NT2/D1 (cell line): ENCODE data around the gene TOR4A.
A peak's percentile ranks its signal among the peaks of the same experiment; 100 is the strongest.

ENCODE experiments used
- DNase-seq: peaks from one replicate; pipeline ENCODE4 v3.0.0-alpha.2; 2011; ENCODE audit warnings: low read depth, low spot score
- H3K27me3 ChIP-seq: 2 replicates; pipeline ENCODE4 v1.6.0; 2011; ENCODE audit warnings: mild to moderate bottlenecking; ENCODE audit not compliant: insufficient read length, insufficient read depth
- H3K36me3 ChIP-seq: 2 replicates; pipeline ENCODE4 v1.6.1; 2011; ENCODE audit warnings: mild to moderate bottlenecking, low read length, mixed read lengths; ENCODE audit not compliant: insufficient read depth, insufficient read length
- H3K4me1 ChIP-seq: 2 replicates; pipeline ENCODE4 v1.5.1; 2011; ENCODE audit not compliant: insufficient read depth, insufficient read length
- H3K4me3 ChIP-seq: 2 replicates; pipeline ENCODE4 v1.5.1; 2011; ENCODE audit warnings: low read depth; ENCODE audit not compliant: insufficient read length
- H3K9ac ChIP-seq: 2 replicates; pipeline ENCODE4 v1.6.0; 2011; ENCODE audit warnings: low read depth; ENCODE audit not compliant: insufficient read length
- H3K9me3 ChIP-seq: 2 replicates; pipeline ENCODE4 v1.5.1; 2011; ENCODE audit warnings: mild to moderate bottlenecking, low read length; ENCODE audit not compliant: insufficient read depth
- SUZ12 ChIP-seq: IDR thresholded peaks from 2 replicates; pipeline ENCODE4 v1.6.1; 2011; ENCODE audit not compliant: insufficient read length, insufficient read depth; ENCODE audit errors: extremely low read depth
- YY1 ChIP-seq: IDR thresholded peaks from 2 replicates; pipeline ENCODE4 v1.6.1; 2011; ENCODE audit not compliant: insufficient read length, insufficient read depth
- ZNF274 ChIP-seq: IDR thresholded peaks from 2 replicates; pipeline ENCODE4 v1.6.1; 2011; ENCODE audit warnings: mild to moderate bottlenecking, low read depth, low read length

The TOR4A gene

DNA sequence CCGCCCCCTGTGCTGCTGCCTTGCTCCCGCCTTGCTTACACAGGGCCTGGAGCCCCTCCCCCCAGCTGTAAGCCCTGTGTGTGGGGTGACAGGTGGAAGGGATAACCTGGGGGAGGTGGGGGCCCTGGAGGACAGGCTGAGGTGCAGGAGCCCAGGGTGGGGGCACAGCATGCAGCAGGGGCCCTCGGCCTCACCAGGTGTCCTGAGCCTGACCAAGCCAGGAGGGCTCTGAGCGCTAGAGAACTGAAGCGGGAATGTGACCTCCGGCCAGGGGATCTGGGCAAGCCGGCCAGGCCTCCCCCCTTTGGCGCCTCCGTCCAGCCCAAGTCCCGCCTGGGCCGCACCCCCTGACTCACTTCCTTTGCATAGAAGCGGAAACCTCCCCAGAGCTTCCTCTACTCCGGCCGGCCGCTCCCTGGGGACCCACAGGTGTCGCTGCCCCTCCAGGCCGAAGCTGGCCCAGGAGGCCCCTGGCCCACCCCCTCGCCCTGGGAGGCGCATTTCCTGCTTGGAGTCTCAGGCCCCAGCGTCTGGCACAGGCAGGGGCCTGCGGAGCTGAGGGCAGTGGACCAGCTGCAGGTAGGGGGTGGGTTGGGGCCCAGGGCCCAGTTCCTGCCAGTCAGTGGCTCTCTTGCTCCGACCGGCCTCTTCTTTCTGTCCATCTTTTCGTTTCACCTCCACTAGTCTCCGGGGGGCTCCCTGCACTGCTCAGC, at the start of gene TOR4A:
TOR4A (plus strand) TSS at position 398 of the 713 bp plus-strand sequence. CDS start 964 bp downstream, outside the sequence.
- H3K4me3 ChIP-seq = peak within 1 kb of the TSS; percentile 28
- peaks cover 48% of the 10 kb centered on the region for H3K36me3 ChIP-seq
- peaks cover 3% of the 10 kb centered on the region for H3K27me3 ChIP-seq
- peaks cover 14% of the 10 kb centered on the region; the same call in 1 of the 2 replicates for H3K9me3 ChIP-seq
- no peak for DNase-seq
- H3K4me1 ChIP-seq = peaks cover 47% of the 10 kb centered on the region
- peak within 1 kb of the TSS; percentile 80 for H3K9ac ChIP-seq
- TF ChIP-seq SUZ12 = no peak
- no peak for TF ChIP-seq ZNF274
- TF ChIP-seq YY1 = no peak

DNA sequence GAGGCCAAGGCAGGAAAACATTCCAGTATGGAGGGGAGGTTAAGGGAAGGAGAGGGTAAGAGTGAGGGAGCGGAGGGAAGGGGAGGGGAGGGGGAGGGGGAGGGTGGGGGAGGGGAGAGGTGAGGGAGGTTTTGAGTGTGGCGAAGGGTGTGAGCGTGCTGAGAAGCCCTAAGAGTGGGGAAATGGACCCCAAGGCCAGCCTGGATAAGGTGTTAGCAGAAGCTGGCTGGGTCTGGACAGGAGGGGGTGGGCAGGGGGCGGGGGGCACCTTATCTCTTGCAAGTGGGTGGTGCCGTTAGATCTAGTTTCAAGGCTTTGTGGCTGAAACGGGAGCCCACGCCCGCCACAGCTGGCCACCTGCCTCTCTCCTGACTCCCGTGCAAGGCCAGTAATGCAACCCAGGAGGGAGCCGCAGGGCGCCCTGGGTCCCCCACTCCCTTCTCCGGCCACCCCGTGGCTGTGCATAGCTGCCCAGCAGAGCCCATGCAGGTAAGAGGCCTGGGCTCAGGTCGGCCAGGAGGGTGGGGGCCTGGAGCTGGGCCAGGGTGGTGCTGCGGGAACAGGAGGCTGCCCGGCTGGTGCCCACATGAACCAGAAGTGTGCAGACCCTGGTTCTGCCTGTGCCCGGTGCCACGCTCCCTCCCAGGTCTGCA, 49.5 kb upstream of the TOR4A start:
- Histone ChIP-seq H3K4me3 (no peak overlapping the region), H3K27me3 (peaks cover 2% of the 10 kb centered on the region), H3K9me3 (no peaks in the 10 kb centered on the region), H3K4me1 (peaks cover 35% of the 10 kb centered on the region), H3K36me3 (no peaks in the 10 kb centered on the region), H3K9ac (peak overlapping the region; percentile 56)
- no peak for TF ChIP-seq ZNF274
- no peak for TF ChIP-seq SUZ12
- TF ChIP-seq YY1 = no peak
- DNase-seq = no peak

DNA sequence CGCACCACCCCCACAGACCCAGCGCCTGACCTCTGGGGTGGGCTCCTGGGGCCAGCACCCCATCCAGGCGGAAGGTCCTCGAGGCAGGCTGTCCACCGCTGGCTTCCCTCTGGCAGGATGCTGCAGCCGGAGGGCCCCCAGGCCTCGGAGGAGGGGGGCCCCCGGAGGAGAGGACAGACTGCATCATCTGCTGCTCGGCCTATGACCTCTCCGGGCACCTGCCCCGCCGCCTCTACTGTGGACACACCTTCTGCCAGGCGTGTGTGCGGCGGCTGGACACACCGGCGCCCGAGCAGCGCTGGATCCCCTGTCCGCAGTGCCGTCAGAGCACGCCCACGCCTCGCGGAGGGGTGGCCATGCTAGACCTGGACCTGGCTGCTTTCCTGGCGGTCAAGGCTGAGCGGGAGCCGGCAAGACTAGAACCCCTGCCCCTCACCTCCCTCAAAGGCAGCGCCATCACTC, 49.0 kb upstream of the TOR4A start:
- peaks cover 38% of the 10 kb centered on the region for H3K4me1 ChIP-seq
- TF ChIP-seq YY1 (no peak), SUZ12 (no peak), ZNF274 (no peak)
- no peaks in the 10 kb centered on the region for H3K36me3 ChIP-seq
- no peaks in the 10 kb centered on the region for H3K9me3 ChIP-seq
- DNase-seq = no peak
- H3K9ac ChIP-seq = peak overlapping the region; percentile 56
- no peaks in the 10 kb centered on the region for H3K27me3 ChIP-seq
- no peak overlapping the region for H3K4me3 ChIP-seq

DNA sequence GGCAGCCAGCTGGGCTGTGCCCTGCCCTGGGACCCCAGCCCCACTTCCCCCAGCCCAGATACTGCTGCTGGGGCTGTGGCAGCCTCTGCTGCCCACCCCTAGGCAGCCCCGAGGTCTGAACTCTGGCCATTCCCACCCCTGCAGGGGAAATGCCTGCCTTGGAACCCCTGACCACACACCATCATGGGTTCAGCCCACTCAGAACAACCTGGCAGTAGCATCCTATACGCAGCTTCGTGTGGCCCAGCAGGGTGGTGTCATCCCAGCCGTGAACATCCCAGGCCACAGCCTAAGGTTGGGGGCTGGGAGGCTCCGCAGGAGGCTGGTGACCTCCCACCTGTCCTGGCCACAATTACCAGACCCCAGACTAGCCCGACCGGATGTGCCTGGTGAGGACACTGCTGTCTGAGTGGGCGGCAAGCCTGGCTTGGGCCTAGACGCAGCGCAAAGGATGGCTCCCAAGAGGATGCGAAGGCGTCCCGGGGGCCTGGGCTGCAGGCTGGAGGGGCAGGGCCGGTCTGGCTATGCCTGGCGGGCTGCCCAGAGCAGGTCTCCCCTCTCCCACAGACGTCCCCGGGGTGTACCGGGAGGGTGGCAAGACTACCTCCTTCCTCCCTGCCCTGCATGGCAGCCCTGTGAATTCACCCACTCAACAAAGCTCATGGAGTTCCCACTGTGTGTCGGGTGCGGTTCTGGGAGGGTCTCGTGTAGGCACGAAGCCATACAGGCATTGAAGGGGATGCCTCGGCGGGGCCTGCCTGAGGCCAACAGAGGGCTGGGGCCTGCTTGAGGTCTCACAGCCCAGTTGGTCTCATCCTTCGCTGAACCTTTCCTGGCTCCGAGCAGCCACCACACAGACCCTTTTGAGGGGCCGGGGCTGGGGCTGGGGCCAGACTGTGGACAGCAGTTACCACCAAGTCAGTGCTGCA, 48.3 kb upstream of the TOR4A start:
- no peak for TF ChIP-seq SUZ12
- TF ChIP-seq ZNF274 = no peak
- no peak for TF ChIP-seq YY1
- no peaks in the 10 kb centered on the region for H3K36me3 ChIP-seq
- H3K4me1 ChIP-seq = peaks cover 41% of the 10 kb centered on the region

DNA sequence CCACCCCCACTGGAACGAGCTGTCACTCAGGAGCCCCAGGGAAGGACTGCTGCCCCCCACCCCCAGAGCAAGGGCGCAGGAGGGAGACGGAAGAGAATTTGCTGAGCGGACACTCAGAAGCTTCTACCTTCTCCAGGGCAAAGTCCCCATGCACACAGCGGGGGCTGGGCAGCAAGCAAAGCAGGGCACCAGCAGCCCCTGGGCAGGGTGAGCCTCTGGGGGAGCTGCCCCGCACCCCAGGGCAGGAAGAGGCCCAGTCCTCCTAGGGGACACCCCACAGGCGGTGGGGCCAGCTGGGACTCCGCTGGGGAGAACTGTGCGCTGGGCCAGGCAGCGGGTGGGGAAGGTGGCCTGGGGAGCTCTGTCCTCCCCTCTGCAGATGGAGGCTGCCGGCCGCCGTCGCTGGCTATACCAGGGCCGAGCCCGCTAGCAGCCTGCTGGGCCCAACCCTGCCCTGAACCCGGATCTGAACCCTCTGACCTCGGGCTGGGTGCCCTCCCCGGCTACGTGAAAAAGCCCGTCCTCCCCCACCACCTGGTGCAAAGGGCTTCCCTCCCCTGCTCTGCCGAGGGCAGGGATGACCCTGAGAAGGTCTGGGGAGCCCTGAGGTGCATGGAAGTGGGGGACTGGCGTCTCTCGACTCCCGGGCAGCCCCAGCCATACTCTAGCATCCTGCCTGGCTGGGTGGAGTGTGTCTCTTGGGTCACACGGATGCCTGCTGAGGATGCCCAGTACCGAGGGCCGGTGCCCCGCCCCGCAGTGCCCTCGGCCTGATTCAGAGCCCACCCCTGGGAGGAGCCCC, 47.4 kb upstream of the TOR4A start:
- Histone ChIP-seq H3K27me3 (no peaks in the 10 kb centered on the region), H3K4me1 (peaks cover 41% of the 10 kb centered on the region), H3K9ac (peak overlapping the region; percentile 36), H3K9me3 (no peaks in the 10 kb centered on the region), H3K36me3 (no peaks in the 10 kb centered on the region), H3K4me3 (no peak overlapping the region)
- no peak for TF ChIP-seq YY1
- TF ChIP-seq SUZ12 = no peak
- TF ChIP-seq ZNF274 = no peak
- no peak for DNase-seq

More for the DNA sequence above, 48.3 kb upstream of the TOR4A start:
- Histone ChIP-seq H3K9ac (peak overlapping the region; percentile 33), H3K9me3 (no peaks in the 10 kb centered on the region), H3K4me3 (no peak overlapping the region), H3K27me3 (no peaks in the 10 kb centered on the region)
- no peak for DNase-seq

DNA sequence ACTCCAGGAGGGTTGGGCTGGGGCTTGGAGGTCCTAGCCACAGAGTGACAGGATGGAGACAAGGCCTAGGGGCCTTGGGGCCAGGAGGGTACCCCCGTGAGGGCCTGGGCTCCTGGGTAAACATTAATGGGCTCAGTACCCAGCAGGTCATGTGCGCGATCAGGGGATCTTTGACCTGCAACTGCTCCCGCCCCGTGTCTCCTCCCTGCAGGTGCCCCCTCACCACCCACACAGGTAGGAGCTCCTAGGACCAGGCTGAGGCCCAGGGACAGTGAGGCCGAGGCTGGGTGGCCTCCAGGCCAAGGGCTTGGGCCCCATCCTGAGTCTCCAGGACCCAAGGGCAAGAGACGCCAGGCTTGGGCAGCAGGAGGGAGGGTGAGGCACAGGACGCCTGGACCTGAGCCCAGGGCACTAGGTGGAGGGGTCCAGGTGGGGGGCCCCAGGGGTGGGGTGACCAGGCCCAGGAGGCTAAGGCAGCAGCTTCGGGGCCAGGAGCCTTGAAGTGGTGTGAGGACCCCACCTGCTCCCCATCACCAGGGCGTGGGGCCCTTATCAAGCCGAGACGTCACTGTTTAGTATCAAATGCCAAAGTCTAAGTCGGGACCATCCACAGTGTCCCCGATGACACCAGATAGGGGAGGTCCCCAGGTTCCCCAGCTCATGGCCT, 46.7 kb upstream of the TOR4A start, which contains the start of gene SLC34A3:
SLC34A3 (plus strand) TSS at position 197 of the 667 bp plus-strand sequence. CDS start 802 bp downstream, outside the sequence.
- no peak for DNase-seq
- no peak for TF ChIP-seq YY1
- TF ChIP-seq SUZ12 = no peak
- TF ChIP-seq ZNF274 = no peak
- Histone ChIP-seq H3K36me3 (peaks cover 3% of the 10 kb centered on the region), H3K27me3 (no peaks in the 10 kb centered on the region), H3K4me1 (peaks cover 45% of the 10 kb centered on the region), H3K4me3 (no peak within 1 kb of the TSS), H3K9me3 (no peaks in the 10 kb centered on the region), H3K9ac (peak within 1 kb of the TSS; percentile 36)
